Hepatocyte (in vitro differentiated cells): ENCODE data around the gene ALX4. TPM values are rescaled to one million over a fixed set of nuclear protein-coding genes. Genes with fewer than 3 reads are reported as not detected.

Experiments used
- DNase-seq: peaks from one replicate; pipeline ENCODE4 v3.0.0-alpha.2; 2016; ENCODE audit warnings: low spot score
- H2AFZ ChIP-seq: fragments of 200-600 bp; sonication (generic); 2 replicates; pipeline ENCODE4 v1.6.0; 2016; ENCODE audit warnings: antibody characterized with exemption, mild to moderate bottlenecking
- H3K27ac ChIP-seq: fragments of 200-600 bp; sonication (generic); 2 replicates; pipeline ENCODE4 v1.5.1; 2016; ENCODE audit warnings: mild to moderate bottlenecking
- H3K27me3 ChIP-seq: fragments of 200-600 bp; sonication (generic); 2 replicates; pipeline ENCODE4 v1.6.1; 2016
- H3K36me3 ChIP-seq: fragments of 200-600 bp; sonication (generic); replicated peaks from 2 replicates; pipeline ENCODE4 v1.5.1; 2016; ENCODE audit warnings: low read depth; ENCODE audit not compliant: insufficient read depth
- H3K4me1 ChIP-seq: fragments of 200-600 bp; sonication (generic); 2 replicates; pipeline ENCODE4 v1.5.1; 2016; ENCODE audit warnings: mild to moderate bottlenecking, moderate library complexity; ENCODE audit not compliant: insufficient read depth
- H3K4me2 ChIP-seq: fragments of 200-600 bp; sonication (generic); 2 replicates; pipeline ENCODE4 v1.6.0; 2016
- H3K4me3 ChIP-seq: fragments of 200-600 bp; sonication (generic); 2 replicates; pipeline ENCODE4 v1.5.1; 2016; ENCODE audit warnings: mild to moderate bottlenecking
- H3K79me2 ChIP-seq: fragments of 200-600 bp; sonication (generic); 2 replicates; pipeline ENCODE4 v1.6.0; 2017; ENCODE audit warnings: mild to moderate bottlenecking
- H3K9me2 ChIP-seq: fragments of 200-600 bp; sonication (generic); replicated peaks from 2 replicates; pipeline ENCODE4 v1.6.0; 2017; ENCODE audit warnings: mild to moderate bottlenecking; ENCODE audit not compliant: insufficient read depth
- H3K9me3 ChIP-seq: fragments of 200-600 bp; sonication (generic); 2 replicates; pipeline ENCODE4 v1.5.1; 2016; ENCODE audit warnings: low read depth, mild to moderate bottlenecking
- H4K20me1 ChIP-seq: fragments of 200-600 bp; sonication (generic); 2 replicates; pipeline ENCODE4 v1.6.0; 2016; ENCODE audit warnings: mild to moderate bottlenecking; ENCODE audit not compliant: insufficient read depth, poor library complexity, severe bottlenecking
- CTCF ChIP-seq: fragments of 200-600 bp; sonication (generic); IDR thresholded peaks from 2 replicates; pipeline ENCODE4 v1.5.1; 2016; ENCODE audit warnings: antibody characterized with exemption, mild to moderate bottlenecking; ENCODE audit not compliant: poor library complexity
- EZH2 ChIP-seq: fragments of 200-600 bp; sonication (generic); IDR thresholded peaks from 2 replicates; pipeline ENCODE4 v1.6.1; 2016; ENCODE audit warnings: antibody characterized with exemption, mild to moderate bottlenecking, borderline replicate concordance
- EZH2phosphoT487 ChIP-seq: fragments of 200-600 bp; sonication (generic); IDR thresholded peaks from one replicate; pipeline ENCODE4 v1.6.1; 2018; ENCODE audit warnings: antibody characterized with exemption, mild to moderate bottlenecking, low read depth, moderate library complexity; ENCODE audit not compliant: unreplicated experiment, severe bottlenecking
- WGBS: methylation state at CpG from one replicate; pipeline ENCODE4 v1.1.6; 2016; ENCODE audit warnings: low lambda C conversion rate; ENCODE audit errors: missing lambda C conversion rate; 5-methylcytosine and 5-hydroxymethylcytosine counted together
- polyA plus RNA-seq: library from polyadenylated mRNA; unstranded; fragments of >200 nt; fragmentation: Nextera tagmentation; extraction: Ambion mirVana; gene quantifications from 2 replicates; pipeline ENCODE4 v1.2.1, GENCODE V29; 2016
- total RNA-seq: library from RNA; depleted of rRNA; stranded (reverse); fragments of >200 nt; gene quantifications from 2 replicates; pipeline ENCODE4 v1.2.3, GENCODE V29; 2014

ALX4 gene
- total and polyA plus RNA-seq, 2 experiments from 2014 or later = 1.3 to 3.8 TPM

GRCh38 chr11:44244639-44245310 is 65.2 kb downstream of the ALX4 start:
- H4K20me1 ChIP-seq = no peaks in the 10 kb centered on the region
- H3K36me3 ChIP-seq = no peaks in the 10 kb centered on the region
- no peak overlapping the region for H2AFZ ChIP-seq
- no peaks in the 10 kb centered on the region for H3K79me2 ChIP-seq
- H3K4me2 ChIP-seq = no peak overlapping the region
- WGBS = 77% methylated on average over 8 of the region's 8 CpGs
- no peak overlapping the region for H3K4me3 ChIP-seq
- H3K9me2 ChIP-seq = no peaks in the 10 kb centered on the region
- DNase-seq = no peak
- peaks cover 23% of the 10 kb centered on the region for H3K4me1 ChIP-seq
- H3K27ac ChIP-seq = peak overlapping the region; percentile 28
- no peaks in the 10 kb centered on the region for H3K9me3 ChIP-seq
- H3K27me3 ChIP-seq = no peaks in the 10 kb centered on the region
- TF ChIP-seq EZH2 (no peak), CTCF (no peak)

- Histone ChIP-seq H3K4me3 (no peak overlapping the region), H2AFZ (no peak overlapping the region), H3K79me2 (no peaks in the 10 kb centered on the region), H3K36me3 (no peaks in the 10 kb centered on the region), H3K9me2 (no peaks in the 10 kb centered on the region), H4K20me1 (no peaks in the 10 kb centered on the region), H3K9me3 (no peaks in the 10 kb centered on the region), H3K27ac (peak overlapping the region; percentile 28), H3K4me1 (peaks cover 23% of the 10 kb centered on the region), H3K4me2 (peak overlapping the region; percentile 6), H3K27me3 (no peaks in the 10 kb centered on the region)
- DNase-seq = peak; percentile 63
- WGBS = 32% methylated on average over 6 of the region's 6 CpGs
- TF ChIP-seq EZH2 (no peak), CTCF (no peak), EZH2phosphoT487 (no peak)
Observed at GRCh38 chr11:44243595-44244343, 66.2 kb downstream of the ALX4 start.

GRCh38 chr11:44243086-44243485 is 66.9 kb downstream of the ALX4 start:
- Histone ChIP-seq H2AFZ (no peak overlapping the region), H3K4me1 (peaks cover 23% of the 10 kb centered on the region), H3K36me3 (no peaks in the 10 kb centered on the region), H3K4me2 (peak overlapping the region; percentile 5), H3K9me2 (no peaks in the 10 kb centered on the region), H3K4me3 (no peak overlapping the region), H3K27me3 (no peaks in the 10 kb centered on the region), H3K9me3 (no peaks in the 10 kb centered on the region), H3K79me2 (no peaks in the 10 kb centered on the region), H3K27ac (peak overlapping the region; percentile 37), H4K20me1 (no peaks in the 10 kb centered on the region)
- no peak for DNase-seq
- 43% methylated on average over 5 of the region's 5 CpGs for WGBS
- TF ChIP-seq EZH2 (no peak), EZH2phosphoT487 (no peak)

GRCh38 chr11:44241851-44242250 is 68.1 kb downstream of the ALX4 start:
- H3K79me2 ChIP-seq = no peaks in the 10 kb centered on the region
- DNase-seq = no peak
- no peak for TF ChIP-seq CTCF
- no peak for TF ChIP-seq EZH2phosphoT487
- no peak for TF ChIP-seq EZH2
- no peaks in the 10 kb centered on the region for H3K36me3 ChIP-seq
- H3K27me3 ChIP-seq = no peaks in the 10 kb centered on the region
- H3K4me3 ChIP-seq = no peak overlapping the region
- H4K20me1 ChIP-seq = no peaks in the 10 kb centered on the region
- H3K9me3 ChIP-seq = no peaks in the 10 kb centered on the region
- no peak overlapping the region for H3K27ac ChIP-seq
- no peak overlapping the region for H2AFZ ChIP-seq
- H3K9me2 ChIP-seq = no peaks in the 10 kb centered on the region
- 90% methylated on average over 6 of the region's 6 CpGs for WGBS
- peaks cover 23% of the 10 kb centered on the region for H3K4me1 ChIP-seq
- no peak overlapping the region for H3K4me2 ChIP-seq
